GM23338 (cell line): Measurements from ENCODE around the gene KCNT1.

Source experiments
- CREB1 ChIP-seq: fragments of 250-450 bp; sonication (Bioruptor Pico); IDR thresholded peaks from 2 replicates; pipeline ENCODE4 v1.5.0; 2020; ENCODE audit warnings: low read depth, mild to moderate bottlenecking, moderate library complexity
- CTCF ChIP-seq, 2 experiments: fragments of 200-600 bp in 1 of 2; sonication (generic) in 1 of 2; conservative IDR thresholded peaks; 2 replicates each; pipeline versions ENCODE4 v1.5.1 to v1.6.1; 2016 to 2017; ENCODE audit warnings: antibody characterized with exemption in 2 of 2, low read depth in 2 of 2, mild to moderate bottlenecking in 2 of 2, moderate library complexity in 1 of 2
- ETS1 ChIP-seq: IDR thresholded peaks from 2 replicates; pipeline ENCODE4 v1.6.1; 2016; ENCODE audit warnings: antibody characterized with exemption
- EZH2 ChIP-seq: fragments of 200-600 bp; sonication (generic); IDR thresholded peaks from one replicate; pipeline ENCODE4 v1.8.0; 2017; ENCODE audit warnings: antibody characterized with exemption, mild to moderate bottlenecking, low read depth; ENCODE audit not compliant: unreplicated experiment
- EZH2phosphoT487 ChIP-seq: fragments of 200-600 bp; sonication (generic); IDR thresholded peaks from one replicate; pipeline ENCODE4 v1.8.1; 2018; ENCODE audit warnings: antibody characterized with exemption; ENCODE audit not compliant: unreplicated experiment
- JUNB ChIP-seq: IDR thresholded peaks from one replicate; pipeline ENCODE4 v1.6.1; 2016; ENCODE audit warnings: antibody characterized with exemption; ENCODE audit not compliant: unreplicated experiment
- NANOG ChIP-seq: IDR thresholded peaks from 2 replicates; pipeline ENCODE4 v1.6.1; 2016; ENCODE audit warnings: antibody characterized with exemption, borderline replicate concordance
- POLR2AphosphoS5 ChIP-seq: IDR thresholded peaks from 2 replicates; pipeline ENCODE4 v1.6.1; 2016; ENCODE audit warnings: antibody characterized with exemption, low read depth
- REST ChIP-seq: IDR thresholded peaks from one replicate; pipeline ENCODE4 v1.6.1; 2018; ENCODE audit warnings: antibody characterized with exemption; ENCODE audit not compliant: unreplicated experiment
- STAT1 ChIP-seq: IDR thresholded peaks from one replicate; pipeline ENCODE4 v1.6.1; 2016; ENCODE audit warnings: antibody characterized with exemption; ENCODE audit not compliant: unreplicated experiment
- ZNF114 ChIP-seq: fragments of 250-450 bp; sonication (Bioruptor Pico); IDR thresholded peaks from 2 replicates; pipeline ENCODE4 v1.5.0; 2020; ENCODE audit warnings: mild to moderate bottlenecking, moderate library complexity
- ZNF331 ChIP-seq: fragments of 250-450 bp; sonication (Bioruptor Pico); IDR thresholded peaks from 2 replicates; pipeline ENCODE4 v1.5.0; 2020; ENCODE audit warnings: low read depth, mild to moderate bottlenecking, moderate library complexity
- ZNF462 ChIP-seq: fragments of 250-450 bp; sonication (Bioruptor Pico); IDR thresholded peaks from 2 replicates; pipeline ENCODE4 v1.5.0; 2020; ENCODE audit warnings: mild to moderate bottlenecking, moderate library complexity

- TF ChIP-seq CTCF (conservative IDR thresholded peaks at IDR 0.05; ENCODE audit: low read depth in 2 of 2) (no peak), EZH2 (no peak), POLR2AphosphoS5 (no peak), CREB1 (no peak), NANOG (no peak), ETS1 (no peak), STAT1 (no peak), REST (no peak), EZH2phosphoT487 (no peak), JUNB (no peak), ZNF331 (no peak), ZNF114 (CRISPR knock-in tag) (no peak), ZNF462 (CRISPR knock-in tag) (no peak)
Measured at GRCh38 chr9:135748676-135749075, 46.7 kb downstream of the KCNT1 start.
